Naive thymus-derived CD4-positive, alpha-beta T cell (primary cell): Measurements from ENCODE around the gene ISOC2. TPM values are rescaled to one million over a fixed set of nuclear protein-coding genes. Genes with fewer than 3 reads are reported as not detected.

Experiments
- ATAC-seq: fragments of 150-1000 bp; cut with Tn5 transposase; 2 replicates; pipeline ENCODE4 v1.10.0; 2021; ENCODE audit warnings: mild to moderate bottlenecking, moderate library complexity
- CTCF ChIA-PET: fragments of 350-600 bp; sonication (Branson Sonifier 250); formaldehyde crosslinking; loops from one replicate; lab custom pipeline; 2021; ENCODE audit warnings: antibody characterized with exemption; lab: Charles Lee
- POLR2A ChIA-PET: fragments of 350-600 bp; sonication (Branson Sonifier 250); formaldehyde crosslinking; loops from one replicate; lab custom pipeline; 2021; ENCODE audit warnings: antibody characterized with exemption, inconsistent platforms; lab: Charles Lee
- DNase-seq, 9 donors: peaks; one replicate each; pipeline versions ENCODE4 v3.0.0 to v3.0.0-alpha.2; 2020 to 2022; ENCODE audit warnings: mixed read lengths in 1 of 9
- H3K27ac ChIP-seq: one replicate; pipeline ENCODE4 v1.7.0; 2013; ENCODE audit warnings: mild to moderate bottlenecking, low read depth, low read length, moderate library complexity
- H3K27me3 ChIP-seq, 2 donors: one replicate each; pipeline ENCODE4 v1.7.0; 2013; ENCODE audit warnings: low read length in 2 of 2, mild to moderate bottlenecking in 2 of 2, moderate library complexity in 2 of 2; ENCODE audit not compliant: control insufficient read depth in 2 of 2, insufficient read depth in 2 of 2
- H3K36me3 ChIP-seq, 3 experiments: 1 replicate in 2 of 3; 2 replicates in 1 of 3; pipeline ENCODE4 v1.7.0; 2013; ENCODE audit warnings: low read length in 3 of 3, mild to moderate bottlenecking in 3 of 3, moderate library complexity in 1 of 3; ENCODE audit not compliant: insufficient read depth in 3 of 3, control insufficient read depth in 2 of 3
- H3K4me1 ChIP-seq, 2 donors: one replicate each; pipeline ENCODE4 v1.7.0; 2013; ENCODE audit warnings: low read length in 2 of 2, mild to moderate bottlenecking in 2 of 2, moderate library complexity in 1 of 2; ENCODE audit not compliant: control insufficient read depth in 2 of 2, insufficient read depth in 2 of 2
- H3K4me3 ChIP-seq: 2 replicates; pipeline ENCODE4 v1.7.0; 2013; ENCODE audit warnings: mild to moderate bottlenecking, low read length
- H3K9me3 ChIP-seq, 3 experiments: 1 replicate in 2 of 3; 2 replicates in 1 of 3; pipeline ENCODE4 v1.7.0; 2013; ENCODE audit warnings: low read length in 3 of 3; ENCODE audit not compliant: control insufficient read depth in 2 of 3
- H3K27ac Mint-ChIP-seq, 9 donors: one replicate each; pipeline ENCODE4 v1.8.0; 2020 to 2022; ENCODE audit warnings: mixed read lengths in 9 of 9, mild to moderate bottlenecking in 8 of 9, moderate library complexity in 5 of 9, inconsistent platforms in 2 of 9
- H3K27me3 Mint-ChIP-seq, 5 donors: one replicate each; pipeline ENCODE4 v1.8.0; 2021 to 2022; ENCODE audit warnings: mixed read lengths in 5 of 5, mild to moderate bottlenecking in 1 of 5
- H3K36me3 Mint-ChIP-seq, 5 donors: one replicate each; pipeline ENCODE4 v1.8.0; 2020 to 2022; ENCODE audit warnings: mixed read lengths in 5 of 5, mild to moderate bottlenecking in 3 of 5, inconsistent platforms in 1 of 5
- H3K4me1 Mint-ChIP-seq, 7 donors: one replicate each; pipeline ENCODE4 v1.8.0; 2020 to 2022; ENCODE audit warnings: mixed read lengths in 7 of 7, mild to moderate bottlenecking in 3 of 7, inconsistent platforms in 1 of 7
- H3K4me3 Mint-ChIP-seq, 10 donors: one replicate each; pipeline ENCODE4 v1.8.0; 2020 to 2022; ENCODE audit warnings: mild to moderate bottlenecking in 10 of 10, mixed read lengths in 10 of 10, moderate library complexity in 6 of 10, inconsistent platforms in 2 of 10
- H3K9me3 Mint-ChIP-seq, 11 donors: one replicate each; pipeline ENCODE4 v1.8.0; 2020 to 2022; ENCODE audit warnings: mixed read lengths in 11 of 11, mild to moderate bottlenecking in 4 of 11, inconsistent platforms in 1 of 11, moderate library complexity in 1 of 11
- intact Hi-C, 2 donors: fragments of 100-400 bp; cut with micrococcal nuclease; formaldehyde crosslinking; loops; one replicate each; pipeline ENCODE4 v1.15.1; 2023
- polyA plus RNA-seq, 2 donors: library from polyadenylated mRNA; unstranded; fragments of 300-500 nt; fragmentation: Illumina TruSeq; gene quantifications; one replicate each; pipeline ENCODE4 v1.2.3, GENCODE V29; 2021
- total RNA-seq, 6 experiments: library from RNA in 5 of 6; stranded (reverse) in 5 of 6; gene quantifications; 1 replicate in 5 of 6; 2 replicates in 1 of 6; pipeline ENCODE4 v1.2.3 and lab custom pipeline; 2021 to 2026

ISOC2 gene
- total and polyA plus RNA-seq, 7 experiments from 2014 or later = 5.1 to 31.2 (median 11.4) TPM

- peak overlapping the region; percentile 8 to 93 (median 83) for H3K27ac Mint-ChIP-seq
- peaks cover 5 to 16% (median 9%) of the 10 kb centered on the region in 7 donors for H3K4me1 Mint-ChIP-seq
- DNase-seq (no peak), ATAC-seq (no peak)
- Histone ChIP-seq H3K9me3 (no peaks in the 10 kb centered on the region), H3K4me1 (peaks cover 12 to 13% of the 10 kb centered on the region in 2 donors), H3K36me3 (peaks cover 0 to 17% (median 0%) of the 10 kb centered on the region in 3 experiments), H3K4me3 (no peak overlapping the region), H3K27me3 (no peaks in the 10 kb centered on the region), H3K27ac (peak overlapping the region; percentile 63)
- H3K4me3 Mint-ChIP-seq = peak overlapping the region; percentile 56 to 89 (median 78)
- intact Hi-C loops = no loop called here
- ChIA-PET CTCF (interaction anchor here (0.9 to 1.4 kb wide), 2 partner anchors 17 to 18 kb away, joined by 3 read pairs; no protein-coding TSS in a partner anchor), POLR2A (interaction anchor here (0.7 to 1.6 kb wide), 3 partner anchors 9 to 18 kb away, joined by 3 to 5 read pairs (median 3); partner anchors contain the start of gene ZNF628)
- H3K9me3 Mint-ChIP-seq = no peaks in the 10 kb centered on the region
- peaks cover 0 to 1% (median 0%) of the 10 kb centered on the region in 5 donors for H3K36me3 Mint-ChIP-seq
- no peaks in the 10 kb centered on the region for H3K27me3 Mint-ChIP-seq
These were observed 24.9 kb upstream of the ISOC2 start for GRCh38 chr19:55486043-55486970.

GRCh38 chr19:55485439-55486011 lies 24.1 kb upstream of the ISOC2 start:
- ChIA-PET POLR2A (interaction anchor here (0.6 to 1.6 kb wide), 7 partner anchors 9 to 375 kb away, joined by 3 to 5 read pairs (median 4); partner anchors contain the start of gene ZNF628), CTCF (interaction anchor here (0.6 to 1.1 kb wide), 4 partner anchors 18 to 357 kb away, joined by 3 read pairs; partner anchors contain the start of gene ZNF784)
- no peaks in the 10 kb centered on the region for H3K27me3 Mint-ChIP-seq
- H3K9me3 Mint-ChIP-seq = no peaks in the 10 kb centered on the region
- H3K27ac Mint-ChIP-seq = peak overlapping the region in 8 of 9 donors; percentile 44 to 93 (median 86)
- Histone ChIP-seq H3K4me3 (peak overlapping the region; percentile 75), H3K27ac (peak overlapping the region; percentile 63), H3K27me3 (no peaks in the 10 kb centered on the region), H3K36me3 (peaks cover 0 to 21% (median 0%) of the 10 kb centered on the region in 3 experiments), H3K4me1 (peaks cover 12 to 13% of the 10 kb centered on the region in 2 donors), H3K9me3 (no peaks in the 10 kb centered on the region)
- peak; percentile 2 for ATAC-seq
- peak in 1 of 9 donors; percentile 20 for DNase-seq
- peaks cover 0 to 1% (median 0%) of the 10 kb centered on the region in 5 donors for H3K36me3 Mint-ChIP-seq
- H3K4me1 Mint-ChIP-seq = peaks cover 5 to 18% (median 9%) of the 10 kb centered on the region in 7 donors
- intact Hi-C loops = loop anchor here (1.0 to 2.0 kb wide), 3 partner anchors 9 to 18 kb away; partner anchors contain the start of gene ZNF628 (in 2 of the 2)
- H3K4me3 Mint-ChIP-seq = peak overlapping the region; percentile 72 to 89 (median 78)

GRCh38 chr19:55484593-55485438 lies 23.4 kb upstream of the ISOC2 start, which contains the start of gene NAT14:
Gene NAT14, plus strand, starts transcription at chr19:55485188. Its CDS starts 521 bp downstream, at chr19:55485709.
- ChIA-PET CTCF (interaction anchor here (0.6 to 1.1 kb wide), 3 partner anchors 18 to 356 kb away, joined by 3 read pairs; partner anchors contain the start of gene ZNF784), POLR2A (interaction anchor here (0.6 to 1.6 kb wide), 8 partner anchors 8 to 374 kb away, joined by 3 to 5 read pairs (median 4); partner anchors contain the start of gene ZNF628)
- no peaks in the 10 kb centered on the region for H3K27me3 Mint-ChIP-seq
- intact Hi-C loops = loop anchor here (1.0 to 2.0 kb wide), 3 partner anchors 9 to 18 kb away; partner anchors contain the start of gene ZNF628 (in 2 of the 2)
- Histone ChIP-seq H3K4me3 (peak within 1 kb of the TSS; percentile 75), H3K27me3 (no peaks in the 10 kb centered on the region), H3K36me3 (peaks cover 0 to 21% (median 0%) of the 10 kb centered on the region in 3 experiments), H3K4me1 (peaks cover 12 to 13% of the 10 kb centered on the region in 2 donors), H3K27ac (peak within 1 kb of the TSS; percentile 63), H3K9me3 (no peaks in the 10 kb centered on the region)
- peak within 1 kb of the TSS; percentile 72 to 89 (median 78) for H3K4me3 Mint-ChIP-seq
- no peaks in the 10 kb centered on the region for H3K9me3 Mint-ChIP-seq
- peak within 1 kb of the TSS; percentile 8 to 93 (median 83) for H3K27ac Mint-ChIP-seq
- H3K4me1 Mint-ChIP-seq = peaks cover 5 to 23% (median 9%) of the 10 kb centered on the region in 7 donors
- peak; percentile 41 to 79 (median 62) for DNase-seq
- peak; percentile 78 for ATAC-seq
- H3K36me3 Mint-ChIP-seq = peaks cover 0 to 2% (median 0%) of the 10 kb centered on the region in 5 donors

- POLR2A ChIA-PET = interaction anchor here (0.6 to 1.6 kb wide), 4 partner anchors 8 to 143 kb away, joined by 3 to 5 read pairs (median 4); partner anchors contain the start of gene ZNF628
- ATAC-seq (no peak), DNase-seq (no peak)
- Histone ChIP-seq H3K4me1 (peaks cover 12 to 13% of the 10 kb centered on the region in 2 donors), H3K9me3 (no peaks in the 10 kb centered on the region), H3K27me3 (no peaks in the 10 kb centered on the region), H3K4me3 (peak overlapping the region; percentile 75), H3K36me3 (peaks cover 0 to 21% (median 0%) of the 10 kb centered on the region in 3 experiments), H3K27ac (peak overlapping the region; percentile 63)
- CTCF ChIA-PET = interaction anchor here (1.1 kb wide), 1 partner anchor 140 kb away, joined by 3 read pairs; the partner anchor contains the start of gene ZNF784
- Mint-ChIP-seq H3K4me1 (peaks cover 9 to 31% (median 16%) of the 10 kb centered on the region in 7 donors), H3K9me3 (peaks cover 0 to 2% (median 0%) of the 10 kb centered on the region in 11 donors), H3K27ac (peak overlapping the region in 4 of 9 donors; percentile 17 to 64 (median 46)), H3K36me3 (peaks cover 0 to 6% (median 1%) of the 10 kb centered on the region in 5 donors), H3K27me3 (no peaks in the 10 kb centered on the region), H3K4me3 (peak overlapping the region; percentile 29 to 89 (median 72))
- intact Hi-C loops = loop anchor here in 1 of 2 donors (2.0 kb wide), 1 partner anchor 19 kb away; no protein-coding TSS in a partner anchor
These were observed 22.5 kb upstream of the ISOC2 start for GRCh38 chr19:55483706-55484592.
